ENCODE data around the gene GPR157.
"Not testable (repeated sequence)": the region's sequence is repeated elsewhere in the genome, so short reads cannot be mapped to it uniquely, and the experiment has no call there.

Gene GPR157

GRCh38 chr1:9145714-9146113 is 16.8 kb upstream of the GPR157 start:
- no peak for DNase-seq

DNA sequence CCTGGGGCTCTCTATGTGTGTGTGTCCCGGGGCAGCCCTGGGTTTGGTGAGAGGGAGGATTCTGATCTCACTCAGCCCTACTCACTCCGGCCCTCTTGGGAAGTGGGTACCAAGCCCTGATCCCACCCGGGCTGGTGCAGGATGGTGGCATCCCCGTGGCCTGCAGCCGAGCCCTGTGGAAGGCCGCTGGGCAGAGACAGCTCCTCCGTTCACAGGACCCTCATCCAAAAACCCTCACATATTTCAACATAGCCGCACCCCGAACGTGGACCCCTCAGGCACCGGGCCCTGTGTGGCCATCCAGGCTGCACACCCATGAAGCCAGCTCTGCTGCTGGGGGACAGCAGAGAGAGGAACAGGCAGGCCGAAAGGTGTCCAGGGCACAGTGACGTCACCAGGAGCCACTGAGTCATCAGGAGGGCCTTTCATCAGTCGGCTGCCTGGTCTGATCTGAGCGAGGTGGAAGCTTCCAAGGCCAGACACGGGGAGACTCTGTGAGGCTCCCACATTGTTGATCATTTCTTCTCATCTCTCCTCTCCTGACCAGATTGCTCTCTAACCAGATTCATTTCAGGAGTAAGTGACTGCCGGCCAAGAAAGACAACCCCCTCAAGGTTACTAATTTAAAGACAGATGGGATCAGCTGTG is 16.2 kb upstream of the GPR157 start:
- DNase-seq: no peak

- not testable (repeated sequence) for DNase-seq
Observed at GRCh38 chr1:9144494-9144893, 15.6 kb upstream of the GPR157 start.

GRCh38 chr1:9143250-9143649 is 14.3 kb upstream of the GPR157 start:
- DNase-seq: no peak

DNA sequence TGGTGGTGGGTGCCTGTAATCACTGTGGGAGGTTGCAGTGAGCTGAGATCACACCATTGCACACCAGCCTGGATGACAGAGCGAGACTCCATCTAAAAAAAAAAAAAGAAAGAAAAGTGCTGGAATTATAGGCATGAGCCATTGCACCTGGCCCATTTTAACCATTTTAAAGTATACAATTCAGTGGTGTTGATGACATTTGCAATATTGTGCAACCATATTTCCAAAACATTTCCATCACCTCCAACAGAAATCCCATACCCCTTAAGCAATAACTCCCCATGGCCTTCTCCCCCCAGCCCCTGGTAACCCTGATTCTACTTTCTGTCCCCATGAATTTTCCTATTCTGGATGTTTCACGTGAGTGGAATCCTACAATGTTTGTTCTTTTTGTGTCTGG is 11.0 kb upstream of the GPR157 start:
- no peak for DNase-seq

DNA sequence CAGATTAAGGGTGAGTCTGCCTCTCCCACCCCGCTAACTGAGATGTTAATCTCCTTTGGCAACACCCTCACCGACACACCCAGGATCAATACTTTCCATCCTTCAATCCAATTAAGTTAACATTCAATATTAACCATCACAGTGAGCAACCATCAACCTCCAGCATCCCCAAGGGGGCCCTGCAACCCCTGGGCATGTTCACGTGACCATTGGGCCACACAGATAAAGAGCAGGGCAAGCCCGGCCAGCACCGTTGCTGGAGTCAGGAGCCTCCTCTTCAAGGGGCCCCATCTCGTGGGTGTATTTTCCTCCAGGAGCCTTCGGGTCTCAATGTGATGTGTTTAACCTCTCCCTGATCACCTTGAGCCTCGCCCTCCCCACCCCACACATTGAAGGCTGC is 8.0 kb upstream of the GPR157 start:
- no peak for DNase-seq

- DNase-seq: no peak
Observed at GRCh38 chr1:9135073-9135836, 6.4 kb upstream of the GPR157 start.

DNA sequence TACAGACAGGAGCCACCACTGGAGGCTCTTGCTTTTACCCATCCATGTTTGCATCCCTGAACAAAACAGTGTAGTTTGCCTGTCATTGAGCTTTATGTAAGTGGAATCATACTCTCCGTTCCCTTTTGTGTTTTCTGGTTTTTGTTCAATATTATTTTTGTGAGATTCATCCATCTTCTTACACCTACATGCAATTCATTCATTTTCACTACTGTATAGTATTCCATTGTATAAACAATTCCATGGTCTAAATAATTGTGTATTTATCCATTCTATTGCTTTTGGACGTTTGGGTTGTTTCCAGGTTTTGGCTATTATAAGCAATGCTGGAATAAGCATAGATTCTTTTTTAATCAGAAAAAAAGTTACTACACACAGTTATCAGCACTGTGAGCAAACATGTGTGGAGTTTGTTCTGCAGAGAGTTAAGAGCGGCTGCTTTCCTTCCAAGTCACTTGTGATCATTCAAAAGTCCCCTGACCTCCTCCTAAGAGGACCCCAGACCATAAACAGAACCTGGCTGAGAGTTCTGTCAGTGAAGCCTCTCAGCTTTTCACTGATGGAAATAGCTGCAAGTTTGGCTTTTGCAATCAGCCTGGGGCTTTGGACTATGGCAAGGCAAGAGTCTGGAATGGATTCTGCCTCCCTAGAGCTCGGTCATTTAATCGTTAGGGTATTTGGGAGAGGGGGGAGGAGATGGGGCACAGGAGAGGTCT is 5.1 kb upstream of the GPR157 start:
- no peak for DNase-seq

DNA sequence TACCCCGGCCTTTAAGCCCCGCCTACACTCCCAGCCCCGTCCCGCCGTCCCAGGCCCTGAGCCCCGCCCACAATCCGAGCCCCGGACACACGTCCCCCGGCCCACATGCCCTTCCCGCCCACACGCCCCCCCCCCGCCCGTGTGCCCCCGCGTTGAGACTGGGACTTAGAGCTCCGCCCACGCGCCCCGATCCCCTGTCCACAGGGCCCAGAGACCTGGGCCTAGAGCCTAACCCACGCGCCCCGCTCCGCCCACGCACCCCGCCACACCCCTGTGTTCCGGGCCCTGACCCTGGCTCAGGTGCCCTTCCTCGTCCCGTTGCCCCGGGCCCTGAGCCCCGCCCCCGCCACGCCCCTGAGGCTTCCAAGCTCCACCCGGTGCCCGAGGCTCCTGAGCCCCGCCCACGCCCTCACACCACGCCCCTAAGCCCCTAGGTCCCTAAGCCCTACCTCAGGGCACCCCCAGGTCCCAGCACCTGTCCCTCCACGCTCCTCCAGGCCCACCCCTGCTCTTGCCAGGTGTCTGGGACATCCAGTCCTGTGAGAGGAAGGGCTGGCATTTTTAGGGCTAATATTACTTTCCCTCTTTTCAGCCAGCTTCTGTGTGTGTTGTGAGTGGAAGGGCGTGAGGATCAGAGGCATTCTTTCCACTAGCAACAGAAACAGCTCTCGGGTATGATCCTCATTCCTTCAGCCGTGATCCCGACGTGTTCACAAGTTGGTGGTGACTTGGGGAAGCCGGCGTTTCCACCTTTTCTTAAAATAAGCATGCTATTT is 552 bp upstream of the GPR157 start:
- no peak for DNase-seq

GRCh38 chr1:9128166-9128519 is 759 bp downstream of the GPR157 start:
- DNase-seq: no peak

GRCh38 chr1:9127395-9128165 is 1.3 kb downstream of the GPR157 start:
- no peak for DNase-seq

DNA sequence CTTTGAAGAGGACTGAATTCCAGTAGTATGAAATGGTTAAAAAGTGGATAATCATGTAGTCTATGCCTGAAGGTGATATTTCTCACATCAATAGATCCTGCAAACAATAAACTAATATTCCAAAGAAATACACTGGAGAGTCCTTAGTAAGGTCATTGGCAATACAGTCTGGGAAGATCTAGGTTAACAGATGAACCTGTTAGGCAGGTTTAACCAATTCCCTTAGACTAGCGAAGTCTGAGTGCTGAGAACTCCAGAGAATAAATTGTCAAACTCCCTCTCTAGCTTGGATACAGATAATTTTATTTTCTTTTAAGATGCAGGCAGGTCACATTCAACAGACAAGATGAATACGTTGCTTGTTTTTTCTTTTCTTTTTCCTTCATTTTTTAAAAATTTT is 2.4 kb downstream of the GPR157 start:
- DNase-seq: no peak

DNA sequence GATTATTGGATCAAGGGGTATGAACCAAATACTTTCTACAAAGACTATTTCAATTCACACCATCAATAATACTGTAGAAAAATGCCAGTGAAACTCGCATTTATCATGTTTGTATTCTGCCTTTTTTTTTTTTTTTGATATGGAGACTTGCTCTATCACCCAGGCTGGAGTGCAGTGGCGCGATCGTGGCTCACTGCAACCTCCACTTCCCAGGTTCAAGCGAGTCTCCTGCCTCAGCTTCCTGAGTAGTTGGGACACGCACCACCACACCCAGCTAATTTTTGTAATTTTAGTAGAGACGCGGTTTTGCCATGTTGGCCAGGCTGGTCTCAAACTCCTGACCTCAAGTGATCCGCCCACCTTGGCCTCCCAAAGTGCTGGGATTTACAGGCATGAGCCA is 3.1 kb downstream of the GPR157 start:
- DNase-seq: not testable (repeated sequence)

- no peak for DNase-seq
Observed at GRCh38 chr1:9125325-9125724, 3.6 kb downstream of the GPR157 start.

DNA sequence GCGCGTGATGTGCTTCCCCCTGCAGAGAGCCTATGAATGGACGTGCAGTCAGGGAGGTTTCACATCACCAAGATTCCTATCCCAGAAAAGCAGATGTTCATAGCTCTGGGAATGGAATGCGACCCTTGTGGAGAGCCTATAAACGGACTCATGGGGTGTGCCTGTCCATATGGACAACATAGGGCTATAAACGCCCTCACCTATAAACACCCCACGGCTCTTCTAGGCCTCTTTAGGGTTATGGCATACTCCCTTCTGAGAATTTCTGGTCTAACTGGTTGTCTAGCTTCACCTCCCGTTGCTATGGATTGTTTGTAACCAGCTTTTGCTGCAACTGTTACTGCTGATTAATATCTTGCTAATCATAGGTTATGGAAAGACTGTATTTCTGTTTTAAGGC is 4.5 kb downstream of the GPR157 start:
- not testable (repeated sequence) for DNase-seq

- DNase-seq: not testable (repeated sequence)
Observed at GRCh38 chr1:9123665-9124064, 5.2 kb downstream of the GPR157 start.

DNA sequence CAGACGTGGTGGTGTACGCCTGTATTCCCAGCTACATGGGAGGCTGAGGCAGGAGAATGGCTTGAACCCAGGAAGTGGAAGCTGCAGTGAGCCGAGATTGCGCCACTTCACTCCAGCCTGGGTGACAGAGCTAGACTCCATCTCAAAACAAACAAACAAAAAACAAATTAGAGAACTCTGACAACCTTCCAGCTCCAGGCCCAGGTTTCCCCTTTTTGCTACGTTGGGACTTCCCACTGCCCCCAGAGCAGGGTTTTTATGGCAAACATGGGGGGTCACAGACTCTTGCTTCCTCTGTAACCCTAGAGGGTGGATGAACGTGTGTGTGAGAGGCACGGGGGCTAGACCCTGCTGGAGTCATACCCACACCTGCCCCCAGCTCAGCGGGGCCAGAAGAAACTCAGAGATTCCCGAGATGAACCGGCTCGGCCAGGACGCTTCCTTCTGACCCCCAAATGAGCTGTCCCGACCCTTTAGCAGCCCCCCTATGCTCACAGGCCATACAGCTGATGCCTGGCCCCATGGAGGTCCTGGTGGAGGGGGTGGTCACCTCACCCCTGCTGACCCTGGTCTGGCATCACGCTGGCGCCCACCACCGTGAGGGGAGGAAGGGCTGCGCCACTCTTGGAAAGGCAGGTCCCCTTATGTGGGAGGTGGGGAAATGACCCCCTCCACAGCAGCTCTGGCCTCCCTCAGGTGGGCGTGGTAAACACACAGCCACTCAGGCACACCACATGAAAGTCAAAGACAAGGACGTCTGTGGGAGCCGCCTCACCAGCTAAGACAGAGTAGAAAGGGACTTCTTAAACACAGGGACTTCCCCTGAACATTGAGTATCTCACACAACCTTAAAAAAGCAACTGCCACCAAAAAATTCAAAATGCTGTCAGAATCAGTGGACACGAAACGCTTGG is 7.1 kb downstream of the GPR157 start:
- no peak for DNase-seq

- no peak for DNase-seq
Observed at GRCh38 chr1:9120312-9120958, 8.5 kb downstream of the GPR157 start.

GRCh38 chr1:9119745-9120144 is 9.2 kb downstream of the GPR157 start:
- no peak for DNase-seq

DNA sequence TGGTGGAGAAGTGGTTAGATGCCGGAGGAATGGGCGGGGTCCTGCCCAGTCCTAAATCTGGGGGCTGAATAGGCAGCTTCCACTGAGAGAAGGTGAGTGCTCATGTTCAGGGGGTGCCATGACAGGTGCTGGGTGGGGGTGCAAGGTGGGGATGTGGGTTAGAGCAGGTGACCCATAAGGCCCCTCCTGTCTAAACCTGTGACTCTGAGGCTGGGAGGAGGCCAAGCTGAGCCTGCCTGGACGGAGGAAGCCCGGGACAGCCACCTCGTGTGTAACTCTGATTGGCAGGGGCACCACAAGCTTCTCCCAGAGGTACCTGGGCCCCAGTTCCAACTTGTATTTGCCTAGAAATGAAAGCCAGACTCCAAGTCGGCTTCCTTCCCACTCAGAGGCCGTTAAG is 10.7 kb downstream of the GPR157 start:
- no peak for DNase-seq

Measured in fibroblast of upper back skin (primary cell).